HepG2 (cell line): ENCODE measurements around the gene TMCO2. TPM values are rescaled to one million over a fixed set of nuclear protein-coding genes. Genes with fewer than 3 reads are reported as not detected.

ENCODE experiments used
- ARNTL ChIP-seq: sonication (generic); formaldehyde crosslinking; IDR thresholded peaks from 2 replicates; pipeline ENCODE4 v1.4.0; 2020; ENCODE audit warnings: mild to moderate bottlenecking, missing genetic modification reagents
- BRCA1 ChIP-seq: sonication (generic); formaldehyde crosslinking; IDR thresholded peaks from 2 replicates; pipeline ENCODE4 v1.4.0; 2020; ENCODE audit warnings: missing genetic modification reagents
- FOXC1 ChIP-seq: sonication (generic); formaldehyde crosslinking; IDR thresholded peaks from 2 replicates; pipeline ENCODE4 v1.8.0; 2022; ENCODE audit warnings: mild to moderate bottlenecking, missing genetic modification reagents, borderline replicate concordance
- GATAD1 ChIP-seq: IDR thresholded peaks from 2 replicates; pipeline ENCODE4 v1.6.1; 2016; ENCODE audit warnings: missing genetic modification reagents, missing compliant biosample characterization
- JUNB ChIP-seq: sonication (generic); formaldehyde crosslinking; IDR thresholded peaks from 2 replicates; pipeline ENCODE4 v1.8.0; 2022; ENCODE audit warnings: missing genetic modification reagents, mild to moderate bottlenecking, borderline replicate concordance
- KLF12 ChIP-seq: sonication (generic); formaldehyde crosslinking; IDR thresholded peaks from 2 replicates; pipeline ENCODE4 v1.4.0; 2020; ENCODE audit warnings: missing genetic modification reagents, borderline replicate concordance
- MED13 ChIP-seq: sonication (generic); formaldehyde crosslinking; IDR thresholded peaks from 2 replicates; pipeline ENCODE4 v1.5.0; 2020; ENCODE audit warnings: missing genetic modification reagents
- MLLT10 ChIP-seq: sonication (generic); formaldehyde crosslinking; IDR thresholded peaks from 2 replicates; pipeline ENCODE4 v1.4.0; 2020; ENCODE audit warnings: missing genetic modification reagents
- MTF1 ChIP-seq: sonication (generic); formaldehyde crosslinking; IDR thresholded peaks from 2 replicates; pipeline ENCODE4 v1.5.0; 2020; ENCODE audit warnings: missing genetic modification reagents
- PITX1 ChIP-seq: sonication (generic); formaldehyde crosslinking; IDR thresholded peaks from 2 replicates; pipeline ENCODE4 v1.5.1; 2020; ENCODE audit warnings: mild to moderate bottlenecking, missing genetic modification reagents
- REPIN1 ChIP-seq: sonication (generic); formaldehyde crosslinking; IDR thresholded peaks from 2 replicates; pipeline ENCODE4 v1.8.0; 2022; ENCODE audit warnings: missing genetic modification reagents, low read depth, mild to moderate bottlenecking, borderline replicate concordance
- SMC3 ChIP-seq: IDR thresholded peaks from 2 replicates; pipeline ENCODE4 v1.6.1; 2011; ENCODE audit warnings: low read length, improper control_type of control experiment
- SP1 ChIP-seq, 2 experiments: fragments of 450-650 bp in 1 of 2; sonication (generic) in 1 of 2; formaldehyde crosslinking in 1 of 2; IDR thresholded peaks; 2 replicates each; pipeline versions ENCODE4 v1.4.0 to v1.6.1; 2016 to 2020; ENCODE audit warnings: missing genetic modification reagents in 1 of 2
- YEATS2 ChIP-seq: sonication (generic); formaldehyde crosslinking; IDR thresholded peaks from 2 replicates; pipeline ENCODE4 v1.4.0; 2020; ENCODE audit warnings: missing genetic modification reagents, borderline replicate concordance
- ZNF121 ChIP-seq: sonication (generic); formaldehyde crosslinking; IDR thresholded peaks from 2 replicates; pipeline ENCODE4 v1.5.0; 2020; ENCODE audit warnings: mild to moderate bottlenecking, missing genetic modification reagents
- ZNF547 ChIP-seq: sonication (generic); formaldehyde crosslinking; IDR thresholded peaks from 2 replicates; pipeline ENCODE4 v1.5.1; 2020; ENCODE audit warnings: mild to moderate bottlenecking, missing genetic modification reagents
- polyA plus RNA-seq, 8 experiments: library from polyadenylated mRNA; depleted of rRNA in 3 of 8; stranded (reverse) in 7 of 8; unstranded in 1 of 8; fragments of >200 nt; fragmentation: Illumina TruSeq in 4 of 8; extraction: Trizol in 4 of 8; gene quantifications; 2 replicates each; pipeline versions ENCODE4 v1.2.1 to v1.2.3, GENCODE V29; 2011 to 2016; ENCODE audit warnings: low read depth in 4 of 8, missing spikeins in 1 of 8, mixed read lengths in 1 of 8; ENCODE audit not compliant: insufficient read depth in 1 of 8
- total RNA-seq, 5 experiments: library from RNA; depleted of rRNA; stranded (reverse); fragments of >200 nt; fragmentation: Illumina TruSeq; extraction: Trizol; gene quantifications; 2 replicates each; pipeline ENCODE4 v1.2.3, GENCODE V29; 2016; ENCODE audit warnings: low read depth in 1 of 5
- TF ChIP-seq, protein P1 (sequence below): sonication (generic); formaldehyde crosslinking; IDR thresholded peaks from 2 replicates; pipeline ENCODE4 v1.4.0; 2020; ENCODE audit warnings: missing genetic modification reagents
- TF ChIP-seq, protein P2 (sequence below): sonication (generic); formaldehyde crosslinking; IDR thresholded peaks from 2 replicates; pipeline ENCODE4 v1.8.1; 2023; ENCODE audit warnings: missing genetic modification reagents, inconsistent platforms, borderline replicate concordance
- TF ChIP-seq, protein P3 (sequence below): sonication (generic); formaldehyde crosslinking; IDR thresholded peaks from 2 replicates; pipeline ENCODE4 v1.4.0; 2020; ENCODE audit warnings: mild to moderate bottlenecking, missing genetic modification reagents

The TMCO2 gene
- total and polyA plus RNA-seq, 2 of the 13 experiments (the other 11 are each of a cell fraction or from before 2014, with no cell fraction given), result not detected

DNA sequence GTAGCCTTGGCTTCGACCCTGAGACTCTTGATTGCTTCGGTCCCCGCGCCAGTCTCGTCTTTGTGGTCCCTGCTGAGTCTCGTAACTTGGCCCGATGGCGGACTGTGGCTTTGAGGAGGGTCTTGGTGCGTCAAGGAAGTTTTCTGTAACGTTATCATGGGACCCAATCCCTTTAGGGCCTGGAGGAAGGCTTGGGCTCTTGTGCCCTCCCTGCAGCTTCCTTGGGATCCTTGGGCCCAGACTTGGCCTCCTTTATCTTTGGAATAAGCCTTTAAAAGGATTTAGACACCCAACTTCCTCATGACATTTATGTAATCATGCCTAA is 10.7 kb downstream of the TMCO2 start (continued):
- TF ChIP-seq ARNTL, result no peak
- no peak for TF ChIP-seq MLLT10 (CRISPR knock-in tag)
- peak; percentile 22; the same call in 1 of the 2 replicates for TF ChIP-seq MED13 (CRISPR knock-in tag)
- no peak for TF ChIP-seq YEATS2
- TF ChIP-seq, protein P1, sequence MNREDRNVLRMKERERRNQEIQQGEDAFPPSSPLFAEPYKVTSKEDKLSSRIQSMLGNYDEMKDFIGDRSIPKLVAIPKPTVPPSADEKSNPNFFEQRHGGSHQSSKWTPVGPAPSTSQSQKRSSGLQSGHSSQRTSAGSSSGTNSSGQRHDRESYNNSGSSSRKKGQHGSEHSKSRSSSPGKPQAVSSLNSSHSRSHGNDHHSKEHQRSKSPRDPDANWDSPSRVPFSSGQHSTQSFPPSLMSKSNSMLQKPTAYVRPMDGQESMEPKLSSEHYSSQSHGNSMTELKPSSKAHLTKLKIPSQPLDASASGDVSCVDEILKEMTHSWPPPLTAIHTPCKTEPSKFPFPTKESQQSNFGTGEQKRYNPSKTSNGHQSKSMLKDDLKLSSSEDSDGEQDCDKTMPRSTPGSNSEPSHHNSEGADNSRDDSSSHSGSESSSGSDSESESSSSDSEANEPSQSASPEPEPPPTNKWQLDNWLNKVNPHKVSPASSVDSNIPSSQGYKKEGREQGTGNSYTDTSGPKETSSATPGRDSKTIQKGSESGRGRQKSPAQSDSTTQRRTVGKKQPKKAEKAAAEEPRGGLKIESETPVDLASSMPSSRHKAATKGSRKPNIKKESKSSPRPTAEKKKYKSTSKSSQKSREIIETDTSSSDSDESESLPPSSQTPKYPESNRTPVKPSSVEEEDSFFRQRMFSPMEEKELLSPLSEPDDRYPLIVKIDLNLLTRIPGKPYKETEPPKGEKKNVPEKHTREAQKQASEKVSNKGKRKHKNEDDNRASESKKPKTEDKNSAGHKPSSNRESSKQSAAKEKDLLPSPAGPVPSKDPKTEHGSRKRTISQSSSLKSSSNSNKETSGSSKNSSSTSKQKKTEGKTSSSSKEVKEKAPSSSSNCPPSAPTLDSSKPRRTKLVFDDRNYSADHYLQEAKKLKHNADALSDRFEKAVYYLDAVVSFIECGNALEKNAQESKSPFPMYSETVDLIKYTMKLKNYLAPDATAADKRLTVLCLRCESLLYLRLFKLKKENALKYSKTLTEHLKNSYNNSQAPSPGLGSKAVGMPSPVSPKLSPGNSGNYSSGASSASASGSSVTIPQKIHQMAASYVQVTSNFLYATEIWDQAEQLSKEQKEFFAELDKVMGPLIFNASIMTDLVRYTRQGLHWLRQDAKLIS, result no peak
- no peak for TF ChIP-seq PITX1
- no peak for TF ChIP-seq SMC3
- TF ChIP-seq BRCA1 (CRISPR knock-in tag), result peak; percentile 19; the same call in 1 of the 2 replicates
- TF ChIP-seq KLF12 (CRISPR knock-in tag), result no peak
- no peak for TF ChIP-seq SP1 (IDR thresholded peaks at IDR 0.05)
- no peak for TF ChIP-seq SP1 (CRISPR knock-in tag; IDR thresholded peaks at IDR 0.05)
- TF ChIP-seq REPIN1, result no peak
- TF ChIP-seq, protein P2, sequence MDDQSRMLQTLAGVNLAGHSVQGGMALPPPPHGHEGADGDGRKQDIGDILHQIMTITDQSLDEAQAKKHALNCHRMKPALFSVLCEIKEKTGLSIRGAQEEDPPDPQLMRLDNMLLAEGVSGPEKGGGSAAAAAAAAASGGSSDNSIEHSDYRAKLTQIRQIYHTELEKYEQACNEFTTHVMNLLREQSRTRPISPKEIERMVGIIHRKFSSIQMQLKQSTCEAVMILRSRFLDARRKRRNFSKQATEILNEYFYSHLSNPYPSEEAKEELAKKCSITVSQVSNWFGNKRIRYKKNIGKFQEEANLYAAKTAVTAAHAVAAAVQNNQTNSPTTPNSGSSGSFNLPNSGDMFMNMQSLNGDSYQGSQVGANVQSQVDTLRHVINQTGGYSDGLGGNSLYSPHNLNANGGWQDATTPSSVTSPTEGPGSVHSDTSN, result no peak
- TF ChIP-seq MTF1 (CRISPR knock-in tag), result 0 out of 2 replicates have a peak, but pooled peaks have one; percentile 15
- no peak for TF ChIP-seq FOXC1
- TF ChIP-seq, protein P3, sequence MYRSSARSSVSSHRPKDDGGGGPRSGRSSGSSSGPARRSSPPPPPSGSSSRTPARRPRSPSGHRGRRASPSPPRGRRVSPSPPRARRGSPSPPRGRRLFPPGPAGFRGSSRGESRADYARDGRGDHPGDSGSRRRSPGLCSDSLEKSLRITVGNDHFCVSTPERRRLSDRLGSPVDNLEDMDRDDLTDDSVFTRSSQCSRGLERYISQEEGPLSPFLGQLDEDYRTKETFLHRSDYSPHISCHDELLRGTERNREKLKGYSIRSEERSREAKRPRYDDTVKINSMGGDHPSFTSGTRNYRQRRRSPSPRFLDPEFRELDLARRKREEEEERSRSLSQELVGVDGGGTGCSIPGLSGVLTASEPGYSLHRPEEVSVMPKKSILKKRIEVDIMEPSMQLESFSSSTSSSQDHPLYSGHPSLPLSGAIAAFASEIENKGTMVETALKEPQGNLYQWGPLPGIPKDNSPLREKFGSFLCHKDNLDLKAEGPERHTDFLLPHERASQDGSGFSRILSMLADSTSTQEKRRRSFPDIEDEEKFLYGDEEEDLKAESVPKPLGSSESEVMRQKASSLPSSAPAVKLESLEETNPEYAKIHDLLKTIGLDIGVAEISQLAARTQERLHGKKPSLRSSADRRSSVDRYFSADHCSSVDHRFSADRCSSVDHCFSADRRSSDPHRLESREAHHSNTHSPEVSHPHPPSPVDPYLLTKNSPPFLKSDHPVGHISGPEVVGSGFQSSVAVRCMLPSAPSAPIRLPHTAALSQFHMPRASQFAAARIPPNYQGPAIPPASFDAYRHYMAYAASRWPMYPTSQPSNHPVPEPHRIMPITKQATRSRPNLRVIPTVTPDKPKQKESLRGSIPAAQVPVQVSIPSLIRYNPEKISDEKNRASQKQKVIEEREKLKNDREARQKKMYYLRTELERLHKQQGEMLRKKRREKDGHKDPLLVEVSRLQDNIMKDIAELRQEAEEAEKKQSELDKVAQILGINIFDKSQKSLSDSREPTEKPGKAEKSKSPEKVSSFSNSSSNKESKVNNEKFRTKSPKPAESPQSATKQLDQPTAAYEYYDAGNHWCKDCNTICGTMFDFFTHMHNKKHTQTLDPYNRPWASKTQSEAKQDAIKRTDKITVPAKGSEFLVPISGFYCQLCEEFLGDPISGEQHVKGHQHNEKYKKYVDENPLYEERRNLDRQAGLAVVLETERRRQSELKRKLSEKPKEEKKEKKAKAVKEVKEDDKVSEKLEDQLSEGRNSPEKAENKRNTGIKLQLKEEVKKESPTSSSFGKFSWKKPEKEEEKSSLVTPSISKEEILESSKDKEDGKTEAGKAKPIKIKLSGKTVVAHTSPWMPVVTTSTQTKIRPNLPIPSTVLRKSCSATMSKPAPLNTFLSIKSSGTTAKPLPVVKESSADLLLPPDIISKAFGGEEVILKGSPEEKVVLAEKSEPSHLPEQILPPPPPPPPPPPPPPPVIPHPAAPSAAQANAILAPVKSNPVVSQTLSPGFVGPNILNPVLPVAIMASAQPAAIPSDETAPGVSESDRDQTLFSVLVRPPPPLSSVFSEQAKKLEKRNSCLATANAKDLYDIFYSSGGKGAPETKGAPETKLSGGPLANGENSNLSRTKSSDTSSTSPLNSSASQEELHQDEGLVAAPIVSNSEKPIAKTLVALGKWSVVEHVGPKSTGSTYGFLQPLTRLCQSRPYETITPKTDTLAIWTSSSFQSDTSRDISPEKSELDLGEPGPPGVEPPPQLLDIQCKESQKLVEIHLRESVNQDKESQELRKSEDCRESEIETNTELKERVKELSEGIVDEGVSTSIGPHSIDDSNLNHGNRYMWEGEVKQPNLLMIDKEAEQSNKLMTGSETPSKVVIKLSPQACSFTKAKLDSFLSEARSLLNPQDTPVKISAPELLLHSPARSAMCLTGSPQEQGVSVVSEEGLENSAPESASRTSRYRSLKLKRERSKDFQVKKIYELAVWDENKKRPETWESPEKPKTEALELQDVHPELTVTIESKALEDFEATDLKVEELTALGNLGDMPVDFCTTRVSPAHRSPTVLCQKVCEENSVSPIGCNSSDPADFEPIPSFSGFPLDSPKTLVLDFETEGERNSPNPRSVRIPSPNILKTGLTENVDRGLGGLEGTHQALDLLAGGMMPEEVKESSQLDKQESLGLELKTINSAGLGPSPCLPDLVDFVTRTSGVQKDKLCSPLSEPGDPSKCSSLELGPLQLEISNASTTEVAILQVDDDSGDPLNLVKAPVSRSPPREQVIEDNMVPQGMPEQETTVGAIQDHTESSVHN (CRISPR knock-in tag), result no peak
- no peak for TF ChIP-seq ZNF121
- TF ChIP-seq GATAD1 (CRISPR knock-in tag), result no peak
- no peak for TF ChIP-seq JUNB (CRISPR knock-in tag)
- TF ChIP-seq ZNF547 (CRISPR knock-in tag), result no peak
